Activated T-helper 1 cell treated with anti-CD3 and anti-CD28 coated beads, Interleukin-12 subunit alpha, Interleukin-12 subunit beta, Interleukin-2, Interleukin-4 antibody, amounts not matched to agents 30 ng/mL and 10 ng/mL and 1 ng/mL, durations not matched to agents 14 hours and 24 hours and 36 hours (primary cell): ENCODE results near the gene PI16. TPM values are rescaled to one million over a fixed set of nuclear protein-coding genes. Genes with fewer than 3 reads are reported as not detected.

Experiments
- DNase-seq: peaks from one replicate; pipeline ENCODE4 v3.0.0; 2021; ENCODE audit warnings: low spot score
- H3K27ac Mint-ChIP-seq: one replicate; pipeline ENCODE4 v1.8.0; 2021; ENCODE audit warnings: mild to moderate bottlenecking, mixed read lengths
- H3K27me3 Mint-ChIP-seq: one replicate; pipeline ENCODE4 v1.8.0; 2022; ENCODE audit warnings: mild to moderate bottlenecking, moderate library complexity, mixed read lengths; ENCODE audit not compliant: insufficient read depth
- H3K36me3 Mint-ChIP-seq: one replicate; pipeline ENCODE4 v1.8.0; 2021; ENCODE audit warnings: low read depth, mixed read lengths
- H3K4me1 Mint-ChIP-seq: one replicate; pipeline ENCODE4 v1.8.0; 2021; ENCODE audit warnings: low read depth, mixed read lengths
- H3K4me3 Mint-ChIP-seq: one replicate; pipeline ENCODE4 v1.8.0; 2021; ENCODE audit warnings: mild to moderate bottlenecking, moderate library complexity, mixed read lengths
- H3K9me3 Mint-ChIP-seq: one replicate; pipeline ENCODE4 v1.8.0; 2021; ENCODE audit warnings: mixed read lengths
- intact Hi-C: fragments of 100-400 bp; cut with micrococcal nuclease; formaldehyde crosslinking; loops from one replicate; pipeline ENCODE4 v1.15.1; 2024
- total RNA-seq: library from RNA; stranded (reverse); gene quantifications from 2 replicates; pipeline ENCODE4 v1.2.3, GENCODE V29; 2022

The PI16 gene
- total RNA-seq, 1 donor from 2014 or later = not detected

DNA sequence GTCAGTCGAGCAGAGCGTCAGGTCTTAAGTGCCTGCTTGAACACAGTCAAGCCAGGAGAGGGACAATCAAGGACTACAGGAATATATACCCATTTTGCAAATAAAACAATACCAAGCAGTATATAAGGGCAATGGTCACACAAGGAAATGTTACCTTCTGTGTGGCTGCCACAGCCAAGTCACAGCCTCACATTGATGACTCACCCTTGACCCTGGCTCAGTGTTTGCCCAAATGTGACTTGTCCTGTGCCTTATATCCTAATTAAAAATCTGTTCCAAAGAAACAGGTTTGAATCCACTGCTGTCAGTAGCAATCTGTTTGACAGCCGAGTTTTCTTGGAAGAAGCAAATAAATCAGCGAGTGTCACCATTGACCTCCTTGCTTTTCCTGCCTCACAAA is 34.5 kb upstream of the PI16 start:
- intact Hi-C loops = no loop called here
- no peak overlapping the region for H3K27ac Mint-ChIP-seq
- peaks cover 36% of the 10 kb centered on the region for H3K36me3 Mint-ChIP-seq

DNA sequence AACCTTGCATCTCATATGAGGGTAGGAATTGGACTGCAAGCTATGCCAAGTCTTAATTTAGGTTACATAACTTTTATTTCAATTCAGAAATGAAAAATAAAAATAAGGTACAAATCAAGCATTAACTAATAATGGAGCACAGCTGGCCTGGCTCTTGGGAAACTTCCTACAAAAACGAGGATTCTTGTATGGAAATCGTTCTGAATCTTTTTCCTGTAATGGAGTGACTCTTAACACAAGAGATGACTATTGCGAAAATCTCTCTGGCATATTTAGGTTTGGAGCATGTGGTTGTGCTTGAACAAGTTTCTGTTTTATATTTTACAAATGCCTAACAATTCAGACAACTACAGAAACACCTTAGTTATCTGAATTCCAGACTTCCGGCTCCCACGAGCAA is 34.0 kb upstream of the PI16 start:
- intact Hi-C loops = no loop called here
- H3K9me3 Mint-ChIP-seq = no peaks in the 10 kb centered on the region
- peaks cover 37% of the 10 kb centered on the region for H3K36me3 Mint-ChIP-seq
- no peak overlapping the region for H3K27ac Mint-ChIP-seq
- no peak overlapping the region for H3K4me3 Mint-ChIP-seq
- peaks cover 43% of the 10 kb centered on the region for H3K4me1 Mint-ChIP-seq
- no peak for DNase-seq
- H3K27me3 Mint-ChIP-seq = no peaks in the 10 kb centered on the region

More for the DNA sequence above, 34.5 kb upstream of the PI16 start:
- no peak for DNase-seq
- Mint-ChIP-seq H3K9me3 (no peaks in the 10 kb centered on the region), H3K4me3 (no peak overlapping the region), H3K27me3 (no peaks in the 10 kb centered on the region), H3K4me1 (peaks cover 43% of the 10 kb centered on the region)

DNA sequence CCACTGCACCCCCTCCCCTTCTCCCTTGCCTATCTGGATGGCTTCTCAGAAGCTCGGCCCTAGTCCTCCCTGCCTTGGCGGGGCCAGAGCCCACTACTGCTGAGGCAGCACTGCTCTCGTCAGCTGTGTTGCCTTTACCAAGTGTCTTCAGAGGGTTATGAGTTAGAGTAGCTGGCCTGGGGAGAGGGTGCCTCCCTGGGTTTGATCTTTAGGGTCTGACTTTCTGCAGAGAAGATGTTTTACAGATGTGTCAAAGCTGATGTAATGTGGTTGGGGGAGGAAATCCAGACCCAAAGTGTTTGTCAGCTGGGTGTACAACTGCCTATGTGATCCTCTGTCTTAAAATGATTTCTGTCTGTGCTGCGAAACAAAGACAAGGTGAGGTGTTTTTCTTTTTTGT is 30.4 kb upstream of the PI16 start:
- Mint-ChIP-seq H3K4me1 (peaks cover 46% of the 10 kb centered on the region), H3K36me3 (peaks cover 27% of the 10 kb centered on the region), H3K4me3 (no peak overlapping the region), H3K27me3 (no peaks in the 10 kb centered on the region), H3K9me3 (no peaks in the 10 kb centered on the region), H3K27ac (peak overlapping the region; percentile 50)
- intact Hi-C loops = loop anchor here (2.0 kb wide), 1 partner anchor 63 kb away; the partner anchor contains the start of gene MTCH1
- DNase-seq = no peak

DNA sequence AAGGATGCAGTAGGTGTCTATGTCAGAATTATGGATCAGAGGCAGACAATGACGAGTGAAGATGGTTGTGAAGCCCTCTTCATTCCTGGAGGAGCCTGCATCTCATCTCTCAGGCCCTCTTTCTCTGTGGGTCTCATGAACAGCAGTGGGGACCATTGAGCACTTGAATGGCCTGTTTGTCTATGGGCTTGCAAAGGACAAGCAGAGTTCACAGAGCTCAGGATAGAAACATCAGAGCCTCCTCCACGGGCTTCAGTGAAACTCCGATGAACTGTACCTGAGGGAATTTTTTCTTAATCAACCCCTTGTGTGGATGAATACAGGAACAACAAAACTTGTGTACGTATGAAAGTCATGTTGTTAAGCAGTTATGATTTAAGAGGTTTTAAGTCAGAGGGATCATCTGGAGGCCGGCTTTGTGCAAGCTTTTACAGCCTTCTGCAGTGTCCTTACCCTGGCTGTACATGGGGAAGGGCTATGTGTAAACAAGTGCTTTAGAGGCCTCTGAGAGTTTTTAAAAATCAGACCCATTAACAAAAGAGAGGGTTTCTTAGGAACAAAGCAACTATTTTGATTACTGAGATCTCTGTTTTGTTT is 29.7 kb upstream of the PI16 start:
- no peak for DNase-seq
- Mint-ChIP-seq H3K9me3 (no peaks in the 10 kb centered on the region), H3K4me3 (no peak overlapping the region), H3K27ac (peak overlapping the region; percentile 32), H3K27me3 (no peaks in the 10 kb centered on the region), H3K4me1 (peaks cover 46% of the 10 kb centered on the region), H3K36me3 (peaks cover 22% of the 10 kb centered on the region)
- intact Hi-C loops = loop anchor here (1.0 to 2.0 kb wide), 2 partner anchors 13 to 62 kb away; partner anchors contain the start of gene MTCH1

DNA sequence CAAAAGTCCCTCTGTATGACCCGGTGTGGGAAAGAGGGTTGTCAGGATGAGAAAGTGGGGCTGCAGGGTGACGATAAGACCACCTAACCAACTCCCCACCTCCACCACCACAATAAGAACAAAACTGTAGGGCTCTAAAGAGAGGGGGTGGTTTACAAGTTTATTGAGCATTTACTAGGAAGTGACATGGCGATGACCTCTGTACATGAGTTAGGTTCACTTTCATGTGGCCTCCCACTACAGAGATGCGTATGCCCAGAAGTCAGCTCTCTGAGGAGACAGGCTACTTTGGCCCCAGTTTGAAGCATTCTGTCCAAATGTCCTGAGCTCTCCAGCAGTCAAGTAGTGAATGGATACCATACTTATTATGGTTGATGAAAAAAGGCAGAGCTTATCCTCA is 28.7 kb upstream of the PI16 start:
- H3K9me3 Mint-ChIP-seq = no peaks in the 10 kb centered on the region
- DNase-seq = no peak
- peak overlapping the region; percentile 86 for H3K27ac Mint-ChIP-seq
- peak overlapping the region; percentile 49 for H3K4me3 Mint-ChIP-seq
- peaks cover 18% of the 10 kb centered on the region for H3K36me3 Mint-ChIP-seq
- no peaks in the 10 kb centered on the region for H3K27me3 Mint-ChIP-seq
- H3K4me1 Mint-ChIP-seq = peaks cover 45% of the 10 kb centered on the region
- intact Hi-C loops = loop anchor here (1.0 to 2.0 kb wide), 2 partner anchors 14 to 61 kb away; partner anchors contain the start of gene MTCH1

DNA sequence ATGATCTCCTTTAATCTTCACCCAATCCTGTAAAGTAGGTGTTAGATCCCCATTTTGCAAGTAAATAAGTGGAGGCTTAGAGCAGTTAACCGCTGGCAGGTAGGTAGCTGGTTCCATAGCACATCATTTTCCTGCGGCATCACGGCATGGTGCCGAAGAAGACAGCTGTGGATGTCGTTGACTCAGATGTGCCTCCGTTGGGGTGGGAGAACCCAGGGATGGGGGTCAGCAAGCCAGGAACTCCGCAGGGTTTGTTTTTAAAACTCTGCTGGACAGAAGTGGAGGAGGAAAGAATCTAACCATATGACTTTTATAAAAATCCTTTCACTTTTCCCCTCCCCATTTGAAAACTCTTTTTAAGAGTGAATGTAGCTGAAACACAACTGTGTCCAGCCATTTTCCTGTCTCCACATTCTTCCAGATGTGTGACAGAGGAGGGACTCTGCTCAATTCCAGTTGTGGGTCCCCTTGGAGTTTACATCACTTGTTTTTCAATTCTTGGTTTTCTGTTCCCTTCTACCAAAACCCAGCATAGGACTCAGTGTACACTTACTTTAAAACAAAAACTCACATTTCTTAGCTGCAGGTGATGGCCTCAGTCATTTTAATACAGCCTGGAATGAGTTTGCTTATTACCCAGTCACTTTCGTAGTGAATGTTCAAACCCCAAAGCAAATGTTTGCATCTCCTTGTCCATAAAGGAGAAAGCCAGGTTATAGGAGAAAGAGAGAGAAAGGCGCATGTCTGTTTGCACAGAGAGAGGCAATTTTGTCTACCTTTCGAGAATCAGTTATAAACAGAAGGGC is 27.6 kb upstream of the PI16 start:
- no peak for DNase-seq
- no peaks in the 10 kb centered on the region for H3K9me3 Mint-ChIP-seq
- H3K4me1 Mint-ChIP-seq = peaks cover 42% of the 10 kb centered on the region
- H3K36me3 Mint-ChIP-seq = peaks cover 13% of the 10 kb centered on the region
- H3K4me3 Mint-ChIP-seq = no peak overlapping the region
- intact Hi-C loops = no loop called here
- no peaks in the 10 kb centered on the region for H3K27me3 Mint-ChIP-seq
- no peak overlapping the region for H3K27ac Mint-ChIP-seq

DNA sequence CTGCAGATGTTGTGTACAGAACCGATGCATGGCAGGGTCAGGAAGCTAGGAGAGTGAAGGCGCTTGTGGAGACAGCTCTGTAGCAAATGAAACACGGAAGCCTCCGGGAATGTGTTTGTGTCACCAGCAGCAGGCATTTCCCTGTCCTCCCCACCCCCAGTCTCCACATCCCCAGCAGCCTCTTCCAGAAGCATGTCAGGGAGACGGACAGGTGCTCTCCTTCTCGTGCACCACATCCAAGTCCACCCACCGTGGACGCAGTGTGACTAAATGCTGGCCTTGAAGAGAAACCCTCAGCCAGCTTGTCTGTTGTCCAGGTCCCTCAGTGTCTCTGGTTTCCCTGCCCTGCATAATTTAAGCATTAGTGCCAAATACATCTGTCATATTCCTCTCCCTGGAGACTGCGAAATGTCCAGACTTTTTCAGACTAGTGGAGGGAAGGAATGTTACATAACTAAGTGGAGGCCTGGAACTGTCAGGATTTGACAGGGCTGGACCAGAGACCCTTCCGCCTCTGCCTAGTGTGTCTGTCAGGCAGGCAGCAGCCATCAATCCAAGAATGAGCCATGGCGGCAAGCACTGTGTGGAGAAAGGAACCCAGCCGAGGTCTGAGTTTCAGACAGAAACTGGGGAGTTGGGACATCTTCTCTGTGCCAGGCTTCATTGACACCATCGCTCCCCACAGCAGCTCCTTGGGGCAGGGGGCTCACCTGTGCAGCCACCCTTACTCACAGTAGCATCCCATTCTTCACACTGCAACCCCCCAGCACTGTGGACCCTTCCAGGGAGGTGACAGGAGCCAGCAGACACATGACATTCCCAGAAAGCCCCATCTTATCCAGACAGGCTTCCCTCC is 26.6 kb upstream of the PI16 start:
- Mint-ChIP-seq H3K27me3 (no peaks in the 10 kb centered on the region), H3K9me3 (no peaks in the 10 kb centered on the region)

DNA sequence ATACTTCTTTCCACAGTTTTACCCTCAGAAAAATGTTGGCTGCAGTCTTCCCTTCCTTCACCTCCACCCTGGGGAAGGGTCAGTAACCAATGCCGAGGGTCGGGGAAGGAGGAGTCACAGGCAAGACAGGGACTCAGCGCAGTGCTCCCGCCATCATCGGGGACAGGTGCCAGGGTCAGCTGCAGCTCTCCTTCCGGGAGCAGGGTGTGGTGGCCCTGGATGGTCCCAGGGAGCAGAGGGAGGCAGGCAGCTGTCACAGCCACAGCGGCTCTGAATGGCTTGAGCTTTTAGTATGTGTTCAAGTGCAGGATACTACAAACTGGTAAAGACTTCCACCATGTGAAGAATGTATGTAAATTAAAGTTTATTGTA is 26.0 kb upstream of the PI16 start:
- peaks cover 15% of the 10 kb centered on the region for H3K36me3 Mint-ChIP-seq
- H3K27me3 Mint-ChIP-seq = no peaks in the 10 kb centered on the region
- no peaks in the 10 kb centered on the region for H3K9me3 Mint-ChIP-seq
- no peak for DNase-seq
- H3K27ac Mint-ChIP-seq = no peak overlapping the region
- intact Hi-C loops = no loop called here
- peaks cover 32% of the 10 kb centered on the region for H3K4me1 Mint-ChIP-seq
- no peak overlapping the region for H3K4me3 Mint-ChIP-seq

More for the DNA sequence above, 26.6 kb upstream of the PI16 start:
- Mint-ChIP-seq H3K27ac (no peak overlapping the region), H3K4me1 (peaks cover 38% of the 10 kb centered on the region), H3K36me3 (peaks cover 15% of the 10 kb centered on the region), H3K4me3 (no peak overlapping the region)
- intact Hi-C loops = no loop called here
- DNase-seq = no peak

DNA sequence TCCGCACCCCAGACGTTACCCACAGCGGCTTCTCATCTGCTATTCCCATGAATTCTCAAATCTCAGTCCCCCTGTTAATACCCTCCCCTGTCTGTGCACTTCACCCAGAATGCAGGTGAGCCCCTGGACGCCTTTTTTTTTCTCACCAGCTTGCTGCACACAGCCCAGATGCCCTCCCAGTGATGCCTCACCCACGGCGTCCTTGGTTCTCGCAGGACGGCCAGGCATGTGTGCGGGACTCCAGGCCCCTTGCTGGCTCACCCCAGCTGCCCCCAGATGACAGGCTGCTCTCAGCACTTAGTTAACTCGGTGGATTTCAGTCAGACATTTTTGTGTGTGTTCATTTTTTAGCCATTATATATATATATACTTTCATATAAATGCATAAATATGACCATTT is 25.4 kb upstream of the PI16 start:
- intact Hi-C loops = no loop called here
- Mint-ChIP-seq H3K9me3 (no peaks in the 10 kb centered on the region), H3K36me3 (peaks cover 14% of the 10 kb centered on the region), H3K27ac (no peak overlapping the region), H3K4me3 (no peak overlapping the region), H3K27me3 (peaks cover 3% of the 10 kb centered on the region), H3K4me1 (peaks cover 26% of the 10 kb centered on the region)
- DNase-seq = no peak

DNA sequence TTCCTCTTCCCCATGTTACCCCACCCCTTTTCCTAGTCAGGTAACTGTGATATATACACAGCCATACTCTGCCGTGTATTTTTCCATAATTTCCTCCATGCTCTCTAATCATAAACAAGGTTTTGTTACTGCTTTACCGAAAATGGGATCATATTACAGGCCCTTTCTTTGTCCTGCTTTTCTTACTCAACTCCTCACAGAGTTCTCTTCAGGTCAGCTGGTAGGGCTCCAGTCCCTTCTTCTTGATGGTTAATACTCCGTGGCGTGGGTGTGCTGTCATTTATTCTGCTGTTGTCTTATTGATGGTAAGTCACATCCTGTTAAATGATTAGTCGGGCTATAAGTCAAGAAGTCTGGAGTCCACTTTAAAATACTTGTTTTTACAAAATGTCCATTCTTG is 24.9 kb upstream of the PI16 start:
- no peak for DNase-seq
- H3K4me3 Mint-ChIP-seq = no peak overlapping the region
- intact Hi-C loops = no loop called here
- peaks cover 3% of the 10 kb centered on the region for H3K27me3 Mint-ChIP-seq
- H3K4me1 Mint-ChIP-seq = peaks cover 21% of the 10 kb centered on the region
- H3K36me3 Mint-ChIP-seq = peaks cover 10% of the 10 kb centered on the region
- no peak overlapping the region for H3K27ac Mint-ChIP-seq
- H3K9me3 Mint-ChIP-seq = no peaks in the 10 kb centered on the region

DNA sequence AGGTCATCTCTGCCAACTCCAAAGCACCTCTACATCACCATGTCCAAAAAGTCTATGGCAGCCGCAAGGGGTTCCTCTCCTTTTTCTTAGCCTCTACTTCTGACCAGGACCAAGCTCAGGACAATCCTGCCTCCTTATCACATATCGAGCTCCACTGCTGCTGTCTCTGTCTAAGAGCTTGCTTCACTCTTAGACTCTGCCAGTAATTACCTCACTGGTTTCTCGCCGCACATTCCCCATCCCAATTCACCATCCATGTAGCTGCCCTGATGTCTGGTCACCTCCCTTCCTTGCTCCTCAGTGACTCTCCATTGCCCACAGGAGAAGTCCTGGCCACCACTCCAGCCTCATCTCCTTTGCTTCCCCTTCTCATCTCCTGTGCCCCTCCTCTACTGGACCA is 24.1 kb upstream of the PI16 start:
- intact Hi-C loops = no loop called here
- H3K36me3 Mint-ChIP-seq = peaks cover 6% of the 10 kb centered on the region
- H3K4me3 Mint-ChIP-seq = no peak overlapping the region
- peaks cover 7% of the 10 kb centered on the region for H3K27me3 Mint-ChIP-seq
- no peaks in the 10 kb centered on the region for H3K9me3 Mint-ChIP-seq
- H3K4me1 Mint-ChIP-seq = peaks cover 12% of the 10 kb centered on the region
- H3K27ac Mint-ChIP-seq = no peak overlapping the region
- no peak for DNase-seq

DNA sequence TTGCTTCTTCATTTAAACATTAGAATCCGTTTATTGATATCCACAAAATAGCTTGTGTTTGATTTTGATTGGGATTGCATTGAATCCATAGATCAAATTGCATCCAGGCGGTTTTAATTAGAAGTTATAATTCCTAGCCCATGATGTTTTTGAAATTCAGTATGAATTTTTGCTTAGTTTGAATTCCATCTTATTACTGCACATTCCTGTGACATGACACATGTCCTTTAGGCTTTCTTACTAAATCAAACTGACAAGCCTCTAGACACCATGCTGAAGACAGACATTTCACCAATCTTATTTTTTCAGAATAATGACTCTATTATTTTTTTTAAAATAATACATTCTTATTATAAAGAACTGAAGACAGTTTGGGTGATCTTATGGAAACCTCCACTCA is 21.4 kb upstream of the PI16 start:
- Mint-ChIP-seq H3K4me3 (no peak overlapping the region), H3K4me1 (no peaks in the 10 kb centered on the region), H3K27me3 (peaks cover 15% of the 10 kb centered on the region), H3K9me3 (no peaks in the 10 kb centered on the region), H3K27ac (no peak overlapping the region), H3K36me3 (peaks cover 2% of the 10 kb centered on the region)
- no peak for DNase-seq
- intact Hi-C loops = loop anchor here (2.0 kb wide), 1 partner anchor 22 kb away; the partner anchor contains the start of gene PI16
